Ectodermal cell (in vitro differentiated cells): Measurements from ENCODE around the gene UBASH3B.

Experiments
- H3K27ac ChIP-seq: 2 replicates; pipeline ENCODE4 v1.7.0; 2013; ENCODE audit warnings: mild to moderate bottlenecking, low read depth, low read length; ENCODE audit not compliant: insufficient read depth, poor library complexity, severe bottlenecking
- H3K27me3 ChIP-seq: 2 replicates; pipeline ENCODE4 v1.7.0; 2013; ENCODE audit warnings: mild to moderate bottlenecking, low read length; ENCODE audit not compliant: insufficient read depth, control insufficient read depth, poor library complexity, severe bottlenecking
- H3K36me3 ChIP-seq: one replicate; pipeline ENCODE4 v1.7.0; 2013; ENCODE audit warnings: low read length; ENCODE audit not compliant: control insufficient read depth, insufficient read depth
- H3K4me1 ChIP-seq: one replicate; pipeline ENCODE4 v1.7.0; 2013; ENCODE audit warnings: low read length; ENCODE audit not compliant: control insufficient read depth, insufficient read depth
- H3K4me3 ChIP-seq: 2 replicates; pipeline ENCODE4 v1.7.0; 2013; ENCODE audit warnings: low read depth, low read length, control low read depth; ENCODE audit not compliant: insufficient read depth
- H3K9me3 ChIP-seq: 2 replicates; pipeline ENCODE4 v1.7.0; 2013; ENCODE audit warnings: mild to moderate bottlenecking, low read length, moderate library complexity; ENCODE audit not compliant: control insufficient read depth
- WGBS, 2 experiments: methylation state at CpG; one replicate each; pipeline ENCODE4 v1.1.7; 2013; ENCODE audit warnings: missing lambda C conversion rate in 2 of 2; 5-methylcytosine and 5-hydroxymethylcytosine counted together

UBASH3B gene

GRCh38 chr11:122705396-122705795 lies 49.9 kb downstream of the UBASH3B start:
- H3K4me3 ChIP-seq = no peak overlapping the region
- H3K9me3 ChIP-seq = no peaks in the 10 kb centered on the region
- 89 to 92% methylated on average over 7 of the region's 7 CpGs for WGBS, 2 experiments
- no peaks in the 10 kb centered on the region for H3K4me1 ChIP-seq
- H3K27ac ChIP-seq = no peak overlapping the region
- H3K36me3 ChIP-seq = no peaks in the 10 kb centered on the region
- no peaks in the 10 kb centered on the region for H3K27me3 ChIP-seq

GRCh38 chr11:122706291-122707088 lies 51.0 kb downstream of the UBASH3B start:
- no peak overlapping the region for H3K4me3 ChIP-seq
- no peaks in the 10 kb centered on the region for H3K4me1 ChIP-seq
- no peaks in the 10 kb centered on the region for H3K9me3 ChIP-seq
- WGBS, 2 experiments = 90 to 94% methylated on average over 3 of the region's 3 CpGs
- H3K27me3 ChIP-seq = no peaks in the 10 kb centered on the region
- no peaks in the 10 kb centered on the region for H3K36me3 ChIP-seq
- no peak overlapping the region for H3K27ac ChIP-seq

- no peaks in the 10 kb centered on the region for H3K4me1 ChIP-seq
- 52 to 68% methylated on average over 4 of the region's 4 CpGs for WGBS, 2 experiments
- no peak overlapping the region for H3K4me3 ChIP-seq
- no peaks in the 10 kb centered on the region for H3K9me3 ChIP-seq
- H3K27me3 ChIP-seq = no peaks in the 10 kb centered on the region
- H3K36me3 ChIP-seq = no peaks in the 10 kb centered on the region
- H3K27ac ChIP-seq = no peak overlapping the region
Measured at GRCh38 chr11:122707111-122707510, 51.6 kb downstream of the UBASH3B start.

- H3K9me3 ChIP-seq = no peaks in the 10 kb centered on the region
- no peaks in the 10 kb centered on the region for H3K36me3 ChIP-seq
- no peak overlapping the region for H3K4me3 ChIP-seq
- H3K27ac ChIP-seq = no peak overlapping the region
- WGBS, 2 experiments = 84% methylated on average over 4 of the region's 4 CpGs
- no peaks in the 10 kb centered on the region for H3K27me3 ChIP-seq
- no peaks in the 10 kb centered on the region for H3K4me1 ChIP-seq
Measured at GRCh38 chr11:122707901-122708300, 52.4 kb downstream of the UBASH3B start.

GRCh38 chr11:122709039-122709760 lies 53.7 kb downstream of the UBASH3B start:
- WGBS, 2 experiments = 89 to 93% methylated on average over 7 of the region's 7 CpGs
- no peaks in the 10 kb centered on the region for H3K9me3 ChIP-seq
- no peaks in the 10 kb centered on the region for H3K4me1 ChIP-seq
- no peaks in the 10 kb centered on the region for H3K36me3 ChIP-seq
- H3K27ac ChIP-seq = no peak overlapping the region
- no peaks in the 10 kb centered on the region for H3K27me3 ChIP-seq
- H3K4me3 ChIP-seq = no peak overlapping the region

- no peaks in the 10 kb centered on the region for H3K36me3 ChIP-seq
- no peak overlapping the region for H3K27ac ChIP-seq
- no peaks in the 10 kb centered on the region for H3K27me3 ChIP-seq
- H3K4me1 ChIP-seq = no peaks in the 10 kb centered on the region
- WGBS, 2 experiments = 94% methylated on average over 9 of the region's 9 CpGs
- no peak overlapping the region for H3K4me3 ChIP-seq
- no peaks in the 10 kb centered on the region for H3K9me3 ChIP-seq
Measured at GRCh38 chr11:122711362-122711761, 55.8 kb downstream of the UBASH3B start.

GRCh38 chr11:122711831-122712381 lies 56.4 kb downstream of the UBASH3B start:
- H3K27me3 ChIP-seq = no peaks in the 10 kb centered on the region
- no peak overlapping the region for H3K4me3 ChIP-seq
- H3K4me1 ChIP-seq = no peaks in the 10 kb centered on the region
- WGBS, 2 experiments = 83 to 84% methylated on average over 5 of the region's 5 CpGs
- H3K36me3 ChIP-seq = no peaks in the 10 kb centered on the region
- no peak overlapping the region for H3K27ac ChIP-seq
- H3K9me3 ChIP-seq = no peaks in the 10 kb centered on the region

GRCh38 chr11:122714004-122714403 lies 58.5 kb downstream of the UBASH3B start:
- Histone ChIP-seq H3K27ac (no peak overlapping the region), H3K9me3 (no peaks in the 10 kb centered on the region), H3K27me3 (no peaks in the 10 kb centered on the region), H3K36me3 (no peaks in the 10 kb centered on the region), H3K4me1 (no peaks in the 10 kb centered on the region), H3K4me3 (no peak overlapping the region)
- WGBS, 2 experiments = 90 to 93% methylated on average over 5 of the region's 5 CpGs

GRCh38 chr11:122714484-122714883 lies 59.0 kb downstream of the UBASH3B start:
- no peaks in the 10 kb centered on the region for H3K9me3 ChIP-seq
- 93 to 94% methylated on average over 4 to 5 of the region's 5 CpGs for whole genome bisulfite sequencing, 2 experiments
- H3K36me3 ChIP-seq = no peaks in the 10 kb centered on the region
- H3K4me1 ChIP-seq = no peaks in the 10 kb centered on the region
- no peaks in the 10 kb centered on the region for H3K27me3 ChIP-seq
- no peak overlapping the region for H3K4me3 ChIP-seq
- H3K27ac ChIP-seq = no peak overlapping the region
